Left lobe of liver (tissue), 1 donor: ENCODE measurements around the gene TMEM161A. TPM values are rescaled to one million over a fixed set of nuclear protein-coding genes. Genes with fewer than 3 reads are reported as not detected.

Experiments used
- total RNA-seq: library from RNA; stranded (reverse); gene quantifications from one replicate; pipeline ENCODE4 v1.2.1, GENCODE V29; 2021
- donor health status: DM: no; HTN: yes; CAD: no.

Gene TMEM161A
- total RNA-seq, 1 donor from 2014 or later, result 24.9 TPM

Other genes with a start within 250 kb of the TMEM161A start
- 0.08 TPM for gene CERS1, start 242.3 kb downstream of the TMEM161A start, total RNA-seq
- 113 TPM for gene COPE, start 219.1 kb downstream of the TMEM161A start, total RNA-seq
- gene DDX49, start 218.8 kb downstream of the TMEM161A start, total RNA-seq, result 18.9 TPM
- gene HOMER3, start 197.3 kb downstream of the TMEM161A start, total RNA-seq, result 2.8 TPM
- 35.4 TPM for gene SUGP2, start 105.0 kb downstream of the TMEM161A start, total RNA-seq
- 50.9 TPM for gene ARMC6, start 104.9 kb downstream of the TMEM161A start, total RNA-seq
- 77.8 TPM for gene SLC25A42, start 74.5 kb downstream of the TMEM161A start, total RNA-seq
- gene MEF2B, start 31.8 kb upstream of the TMEM161A start, total RNA-seq, result 2.8 TPM
- gene BORCS8, start 53.7 kb upstream of the TMEM161A start, total RNA-seq, result 13.3 TPM
- 20.8 TPM for gene RFXANK, start 53.8 kb upstream of the TMEM161A start, total RNA-seq
- 3.5 TPM for gene NR2C2AP, start 64.9 kb upstream of the TMEM161A start, total RNA-seq
- gene NCAN, start 73.5 kb upstream of the TMEM161A start, total RNA-seq, result 0.20 TPM
- 73.3 TPM for gene TM6SF2, start 134.8 kb upstream of the TMEM161A start, total RNA-seq
- gene SUGP1, start 182.0 kb upstream of the TMEM161A start, total RNA-seq, result 28.6 TPM
- gene MAU2, start 182.4 kb upstream of the TMEM161A start, total RNA-seq, result 24.7 TPM